ENCODE measurements around the gene MAPKBP1. TPM values are rescaled to one million over a fixed set of nuclear protein-coding genes. Genes with fewer than 3 reads are reported as not detected.

The MAPKBP1 gene
- total RNA-seq, 4 donors from 2014 or later: 18.4 to 37.6 (median 29.8) TPM

DNA sequence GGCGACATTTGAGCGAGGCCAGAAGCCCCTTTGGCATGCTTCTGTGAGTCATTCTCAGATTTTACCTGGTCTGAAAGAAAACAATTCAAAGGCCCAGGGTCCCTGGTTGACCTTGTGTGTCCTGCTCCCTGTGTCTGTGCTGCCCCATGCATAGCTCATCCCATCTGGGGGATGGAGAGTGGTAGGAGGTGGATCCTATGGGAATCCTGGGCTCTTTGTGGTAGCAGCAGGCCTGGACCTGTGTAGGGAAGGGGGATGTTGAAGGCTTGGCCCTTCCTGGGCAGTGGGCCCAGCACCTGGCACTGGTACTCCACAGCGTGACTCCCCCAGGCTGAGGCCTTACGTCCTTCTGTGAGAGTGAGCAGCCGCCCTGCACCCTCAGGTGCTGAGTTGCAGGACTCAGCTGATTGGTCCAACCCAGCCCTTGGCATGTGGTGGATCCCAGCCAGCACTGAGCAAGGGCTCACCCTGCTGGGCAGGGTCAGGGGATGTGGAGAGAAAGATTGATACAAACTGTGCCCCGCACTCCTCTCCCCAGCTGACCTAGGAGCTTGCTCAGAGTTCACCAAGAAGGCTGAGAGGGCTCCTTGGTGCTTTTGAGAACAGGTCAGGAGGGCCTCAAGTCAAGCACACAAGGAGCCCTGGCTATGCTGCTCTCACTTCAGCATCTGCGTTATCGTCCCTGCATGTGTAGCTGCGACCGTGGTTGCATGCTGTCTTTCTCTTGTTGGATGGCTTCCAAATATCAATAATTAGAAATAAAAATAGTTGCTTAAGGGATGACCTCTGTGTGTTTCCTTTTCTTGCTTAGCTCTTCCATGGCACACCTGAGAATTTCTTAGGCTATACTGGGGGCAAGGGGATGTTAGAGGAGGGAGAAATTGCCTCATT lies 32.3 kb downstream of the MAPKBP1 start:
- peaks cover 0 to 16% (median 4%) of the 10 kb centered on the region in 3 donors for H3K36me3 ChIP-seq
- 48 to 62% methylated on average over 6 of the region's 10 CpGs for WGBS, 2 donors
- intact Hi-C loops (cut with DNase I): no loop called here
- peaks cover 29 to 89% (median 55%) of the 10 kb centered on the region in 3 donors for H3K4me1 ChIP-seq
- H3K4me3 ChIP-seq: no peak overlapping the region
- H3K9me3 ChIP-seq: no peaks in the 10 kb centered on the region
- no peaks in the 10 kb centered on the region for H3K27me3 ChIP-seq
- peak in 3 of 6 experiments; percentile 12 to 43 (median 41) for TF ChIP-seq CTCF (IDR thresholded peaks at IDR 0.05)
- TF ChIP-seq POLR2A (IDR thresholded peaks at IDR 0.05): no peak
- H3K27ac ChIP-seq: peak overlapping the region; percentile 81 to 88 (median 87)
- no peak for DNase-seq

DNA sequence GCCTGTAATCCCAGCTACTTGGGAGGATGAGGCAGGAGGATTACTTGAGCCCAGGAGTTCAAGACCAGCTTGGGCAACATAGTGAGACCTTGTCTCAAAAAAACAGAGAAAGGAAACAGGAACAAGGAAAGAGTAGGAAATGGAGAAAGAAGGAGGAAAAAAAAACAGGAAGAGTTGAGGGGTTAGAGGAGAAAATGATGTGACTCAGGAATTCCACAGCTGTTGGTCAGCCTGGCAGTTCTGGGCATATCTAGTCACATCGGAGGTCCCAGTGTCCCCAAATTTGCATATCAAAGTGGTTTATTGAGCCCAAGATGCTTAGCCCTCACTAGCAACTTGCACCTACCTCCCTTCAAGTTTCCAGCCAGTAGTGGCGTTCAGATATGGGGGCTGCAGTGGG lies 34.8 kb downstream of the MAPKBP1 start:
- intact Hi-C loops (cut with DNase I): no loop called here
- 58 to 70% methylated on average over 2 of the region's 2 CpGs for WGBS, 2 donors
- peaks cover 23 to 68% (median 43%) of the 10 kb centered on the region in 3 donors for H3K4me1 ChIP-seq
- H3K27me3 ChIP-seq: no peaks in the 10 kb centered on the region
- H3K9me3 ChIP-seq: no peaks in the 10 kb centered on the region
- TF ChIP-seq CTCF (IDR thresholded peaks at IDR 0.05): no peak
- H3K4me3 ChIP-seq: no peak overlapping the region
- H3K36me3 ChIP-seq: peaks cover 10 to 40% (median 15%) of the 10 kb centered on the region in 3 donors
- DNase-seq: no peak
- peak overlapping the region in 1 of 4 donors; percentile 54 for H3K27ac ChIP-seq

- no peak for TF ChIP-seq CTCF (IDR thresholded peaks at IDR 0.05)
- no peak for TF ChIP-seq POLR2A (IDR thresholded peaks at IDR 0.05)
- intact Hi-C loops (cut with DNase I): loop anchor here (2.0 kb wide), 1 partner anchor 35 kb away; the partner anchor contains the start of gene MAPKBP1
- no peaks in the 10 kb centered on the region for H3K27me3 ChIP-seq
- H3K4me1 ChIP-seq: peaks cover 23 to 62% (median 37%) of the 10 kb centered on the region in 3 donors
- no peak for DNase-seq
- no peaks in the 10 kb centered on the region for H3K9me3 ChIP-seq
- H3K27ac ChIP-seq: peak overlapping the region in 2 of 4 donors; percentile 22 to 54
- 49 to 53% methylated on average over 7 to 11 of the region's 12 CpGs for WGBS, 2 donors
- no peak overlapping the region for H3K4me3 ChIP-seq
- peaks cover 15 to 45% (median 15%) of the 10 kb centered on the region in 3 donors for H3K36me3 ChIP-seq
These were observed 35.4 kb downstream of the MAPKBP1 start for GRCh38 chr15:41809526-41810220.

DNA sequence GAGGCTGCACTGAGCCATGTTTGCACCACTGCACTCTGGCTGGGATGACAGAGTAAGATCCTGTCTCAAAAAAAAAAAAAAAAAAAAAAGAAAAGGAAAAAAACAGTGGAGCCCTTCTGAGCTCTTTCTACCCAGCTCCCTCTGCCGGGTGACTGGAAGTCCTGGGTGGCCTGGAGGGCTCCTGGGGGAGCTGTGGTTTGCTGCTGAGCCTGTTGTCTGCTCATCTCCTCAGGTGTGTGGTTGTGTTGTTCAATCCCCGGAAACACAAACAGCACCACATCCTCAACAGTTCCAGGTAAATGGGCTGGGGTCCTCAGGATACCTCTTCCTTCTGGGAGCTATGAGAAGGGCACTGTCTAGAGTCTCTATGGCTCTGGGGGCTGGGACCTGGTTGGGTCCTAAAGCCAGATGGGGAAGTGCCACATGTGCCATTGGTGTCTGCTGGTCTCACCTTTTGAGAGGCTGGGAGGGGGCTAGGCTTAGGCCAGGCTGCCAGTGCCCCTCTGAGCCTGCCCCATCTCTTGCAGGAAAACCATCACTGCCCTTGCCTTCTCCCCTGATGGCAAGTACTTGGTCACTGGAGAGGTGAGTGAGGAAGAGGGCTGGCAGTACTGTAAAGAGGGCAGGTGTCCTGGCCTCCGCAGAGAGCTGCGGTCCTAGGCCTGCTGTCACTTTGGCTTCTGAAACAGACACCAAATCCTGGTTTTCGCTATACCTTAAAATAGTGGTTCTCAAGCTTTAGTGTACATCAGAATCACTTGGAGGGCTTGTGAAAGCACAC lies 36.6 kb downstream of the MAPKBP1 start:
- TF ChIP-seq CTCF (IDR thresholded peaks at IDR 0.05) (peak in 1 of 6 experiments; percentile 7), POLR2A (IDR thresholded peaks at IDR 0.05) (no peak)
- Histone ChIP-seq H3K4me1 (peaks cover 13 to 50% (median 25%) of the 10 kb centered on the region in 3 donors), H3K27ac (peak overlapping the region in 2 of 4 donors; percentile 36 to 54), H3K4me3 (no peak overlapping the region), H3K27me3 (no peaks in the 10 kb centered on the region), H3K36me3 (peaks cover 15 to 57% (median 23%) of the 10 kb centered on the region in 3 donors), H3K9me3 (no peaks in the 10 kb centered on the region)
- WGBS, 2 donors: 80 to 86% methylated on average over 3 to 5 of the region's 5 CpGs
- intact Hi-C loops (cut with DNase I): loop anchor here (2.0 kb wide), 1 partner anchor 36 kb away; the partner anchor contains the start of gene MAPKBP1
- no peak for DNase-seq
